ENCODE measurements around the gene HAUS7.
A peak's percentile ranks its signal among the peaks of the same experiment; 100 is the strongest.

HAUS7 gene

GRCh38 chrX:153504445-153505016, 34.2 kb upstream of the HAUS7 start:
- no peak for TF ChIP-seq ZNF366 (tag by site-specific recombination; conservative IDR thresholded peaks at IDR 0.05)
- TF ChIP-seq ZFHX2 (tag by site-specific recombination; conservative IDR thresholded peaks at IDR 0.05) = 0 out of 2 replicates have a peak, but pooled peaks have one; percentile 7
- Histone ChIP-seq H3K27ac (ENCODE audit: extremely low read depth, low read depth, low read length) (no peak overlapping the region), H3K9me3 (ENCODE audit: control insufficient read depth, insufficient read depth, low read depth, low read length) (no peaks in the 10 kb centered on the region), H3K4me1 (ENCODE audit: control insufficient read depth, insufficient read depth, low read length) (no peaks in the 10 kb centered on the region), H3K36me3 (ENCODE audit: control insufficient read depth in 2 of 2, insufficient read depth in 1 of 2, low read length in 2 of 2) (no peaks in the 10 kb centered on the region), H3K4me3 (ENCODE audit: low read depth, low read length) (no peak overlapping the region)
- POLR2A ChIA-PET = no interaction called here
- CTCF ChIA-PET = interaction anchor here (0.6 to 4.2 kb wide), 4 partner anchors 33 to 108 kb away, joined by 3 to 81 read pairs (median 4); partner anchors contain the start of gene HAUS7

GRCh38 chrX:153502796-153503195, 32.4 kb upstream of the HAUS7 start:
- Histone ChIP-seq H3K36me3 (ENCODE audit: control insufficient read depth in 2 of 2, insufficient read depth in 1 of 2, low read length in 2 of 2) (no peaks in the 10 kb centered on the region), H3K4me3 (ENCODE audit: low read depth, low read length) (no peak overlapping the region), H3K27ac (ENCODE audit: extremely low read depth, low read depth, low read length) (no peak overlapping the region), H3K9me3 (ENCODE audit: control insufficient read depth, insufficient read depth, low read depth, low read length) (no peaks in the 10 kb centered on the region), H3K4me1 (ENCODE audit: control insufficient read depth, insufficient read depth, low read length) (no peaks in the 10 kb centered on the region)
- ChIA-PET POLR2A (no interaction called here), CTCF (no interaction called here)
- TF ChIP-seq ZNF571 (tag by site-specific recombination; IDR thresholded peaks at IDR 0.05) = no peak
- TF ChIP-seq ZNF555 (tag by site-specific recombination; conservative IDR thresholded peaks at IDR 0.05) = no peak

GRCh38 chrX:153502131-153502530, 31.8 kb upstream of the HAUS7 start:
- Histone ChIP-seq H3K4me3 (ENCODE audit: low read depth, low read length) (no peak overlapping the region), H3K36me3 (ENCODE audit: control insufficient read depth in 2 of 2, insufficient read depth in 1 of 2, low read length in 2 of 2) (no peaks in the 10 kb centered on the region), H3K27ac (ENCODE audit: extremely low read depth, low read depth, low read length) (no peak overlapping the region), H3K4me1 (ENCODE audit: control insufficient read depth, insufficient read depth, low read length) (no peaks in the 10 kb centered on the region), H3K9me3 (ENCODE audit: control insufficient read depth, insufficient read depth, low read depth, low read length) (no peaks in the 10 kb centered on the region)
- 0 out of 2 replicates have a peak, but pooled peaks have one; percentile 5 for TF ChIP-seq ZIC2 (tag by site-specific recombination; IDR thresholded peaks at IDR 0.05)
- TF ChIP-seq EGR2 (tag by site-specific recombination; IDR thresholded peaks at IDR 0.05; ENCODE audit: low read depth) = no peak
- CTCF ChIA-PET = no interaction called here
- POLR2A ChIA-PET = no interaction called here

DNA sequence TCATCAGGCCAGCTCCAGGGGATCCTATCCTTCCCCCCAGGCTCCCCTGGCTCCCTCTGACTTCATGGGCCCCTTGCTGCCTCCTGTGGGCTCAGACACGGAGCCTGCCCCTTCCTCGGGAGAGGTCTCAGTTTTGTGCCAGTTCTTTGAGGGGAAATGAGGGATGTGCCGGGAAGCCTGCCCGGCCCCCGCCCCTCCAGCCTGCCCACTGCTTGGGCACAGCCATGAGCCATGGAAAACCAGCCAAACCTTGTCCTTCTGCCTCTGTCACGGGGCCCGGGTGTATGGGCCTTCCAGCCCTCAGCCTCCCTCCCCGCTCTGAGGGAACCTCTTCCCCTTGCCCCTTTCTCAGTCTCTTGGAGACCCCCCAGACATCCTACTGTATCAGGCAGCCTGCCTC, 31.2 kb upstream of the HAUS7 start:
- H3K27ac ChIP-seq (ENCODE audit: extremely low read depth, low read depth, low read length) = no peak overlapping the region
- no peaks in the 10 kb centered on the region for H3K9me3 ChIP-seq (ENCODE audit: control insufficient read depth, insufficient read depth, low read depth, low read length)
- no peak overlapping the region for H3K4me3 ChIP-seq (ENCODE audit: low read depth, low read length)
- 0 out of 2 replicates have a peak, but pooled peaks have one; percentile 2 for TF ChIP-seq GLIS1 (tag by site-specific recombination; IDR thresholded peaks at IDR 0.05)
- no peak for TF ChIP-seq ZNF341 (tag by site-specific recombination; IDR thresholded peaks at IDR 0.05; ENCODE audit: low read depth)
- H3K36me3 ChIP-seq (ENCODE audit: control insufficient read depth in 2 of 2, insufficient read depth in 1 of 2, low read length in 2 of 2) = no peaks in the 10 kb centered on the region
- no peaks in the 10 kb centered on the region for H3K4me1 ChIP-seq (ENCODE audit: control insufficient read depth, insufficient read depth, low read length)
- POLR2A ChIA-PET = no interaction called here
- CTCF ChIA-PET = no interaction called here

DNA sequence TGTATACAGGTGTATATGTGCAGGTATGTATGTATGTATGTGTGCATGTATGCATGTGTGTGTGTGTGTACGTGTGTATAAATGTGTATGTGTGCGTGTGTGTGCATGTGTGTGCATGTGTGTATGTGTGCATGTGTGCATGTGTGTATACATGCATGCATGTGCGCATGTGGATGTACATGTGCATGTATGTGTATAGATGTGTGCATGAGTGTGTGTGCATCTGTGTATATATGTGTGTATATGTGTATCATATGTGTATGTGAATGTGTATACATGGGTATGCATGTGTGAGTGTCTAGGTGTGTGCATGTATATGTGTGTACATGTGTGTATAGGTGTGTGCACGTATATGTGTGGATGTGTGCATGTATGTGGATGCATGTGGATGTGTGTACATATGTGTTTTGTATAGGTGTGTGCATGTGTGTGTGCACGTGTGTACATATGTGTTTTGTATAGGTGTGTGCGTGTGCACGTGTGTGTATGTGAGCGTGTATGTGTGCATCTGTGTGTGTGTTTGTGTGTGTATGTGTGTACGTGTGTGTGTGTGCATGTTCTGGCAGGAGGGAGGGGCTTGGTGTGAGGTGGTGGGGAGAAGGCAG, 30.4 kb upstream of the HAUS7 start:
- H3K4me3 ChIP-seq (ENCODE audit: low read depth, low read length) = no peak overlapping the region
- H3K4me1 ChIP-seq (ENCODE audit: control insufficient read depth, insufficient read depth, low read length) = no peaks in the 10 kb centered on the region
- H3K36me3 ChIP-seq (ENCODE audit: control insufficient read depth in 2 of 2, insufficient read depth in 1 of 2, low read length in 2 of 2) = no peaks in the 10 kb centered on the region
- H3K27ac ChIP-seq (ENCODE audit: extremely low read depth, low read depth, low read length) = no peak overlapping the region
- CTCF ChIA-PET = no interaction called here
- H3K9me3 ChIP-seq (ENCODE audit: control insufficient read depth, insufficient read depth, low read depth, low read length) = no peaks in the 10 kb centered on the region
- TF ChIP-seq ZNF777 (tag by site-specific recombination; IDR thresholded peaks at IDR 0.05; ENCODE audit: borderline replicate concordance) (0 out of 2 replicates have a peak, but pooled peaks have one; percentile 40), REPIN1 (tag by site-specific recombination; IDR thresholded peaks at IDR 0.05; ENCODE audit: low read depth) (no peak), ZNF433 (tag by site-specific recombination; IDR thresholded peaks at IDR 0.05; ENCODE audit: low read depth) (no peak), ZNF157 (tag by site-specific recombination; IDR thresholded peaks at IDR 0.05) (no peak), ZNF133 (tag by site-specific recombination; IDR thresholded peaks at IDR 0.05) (no peak), ZNF18 (tag by site-specific recombination; IDR thresholded peaks at IDR 0.05) (peak; percentile 14; the same call in 1 of the 2 replicates)
- TF ChIP-seq, protein P1, sequence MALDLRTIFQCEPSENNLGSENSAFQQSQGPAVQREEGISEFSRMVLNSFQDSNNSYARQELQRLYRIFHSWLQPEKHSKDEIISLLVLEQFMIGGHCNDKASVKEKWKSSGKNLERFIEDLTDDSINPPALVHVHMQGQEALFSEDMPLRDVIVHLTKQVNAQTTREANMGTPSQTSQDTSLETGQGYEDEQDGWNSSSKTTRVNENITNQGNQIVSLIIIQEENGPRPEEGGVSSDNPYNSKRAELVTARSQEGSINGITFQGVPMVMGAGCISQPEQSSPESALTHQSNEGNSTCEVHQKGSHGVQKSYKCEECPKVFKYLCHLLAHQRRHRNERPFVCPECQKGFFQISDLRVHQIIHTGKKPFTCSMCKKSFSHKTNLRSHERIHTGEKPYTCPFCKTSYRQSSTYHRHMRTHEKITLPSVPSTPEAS (tag by site-specific recombination; IDR thresholded peaks at IDR 0.05) = peak; percentile 63
- POLR2A ChIA-PET = no interaction called here

Data from HEK293 (cell line).